ENCODE results near the gene RPTOR. TPM values are rescaled to one million over a fixed set of nuclear protein-coding genes. Genes with fewer than 3 reads are reported as not detected.
"Not testable (repeated sequence)": the region's sequence is repeated elsewhere in the genome, so short reads cannot be mapped to it uniquely, and the experiment has no call there.

Gene RPTOR
- total RNA-seq, 2 experiments from 2014 or later: 53.1 to 54.0 TPM

- H3K27me3 Mint-ChIP-seq (ENCODE audit: low read depth): no peaks in the 10 kb centered on the region
- no peak overlapping the region for H3K4me3 Mint-ChIP-seq
- peaks cover 14% of the 10 kb centered on the region for H3K4me1 Mint-ChIP-seq (ENCODE audit: low read depth)
- ChIA-PET CTCF (interaction anchor here (1.2 to 1.5 kb wide), 2 partner anchors 13 kb away, joined by 4 to 5 read pairs; no protein-coding TSS in a partner anchor), POLR2A (no interaction called here)
- peaks cover 17% of the 10 kb centered on the region for H3K9me3 Mint-ChIP-seq (ENCODE audit: insufficient read depth)
- ATAC-seq: no peak
- DNase-seq: no peak
- H3K36me3 Mint-ChIP-seq (ENCODE audit: low read depth): peaks cover 40% of the 10 kb centered on the region
- no peak overlapping the region for H3K27ac Mint-ChIP-seq
Observed at GRCh38 chr17:80804466-80804865, 259.8 kb downstream of the RPTOR start.

- Mint-ChIP-seq H3K4me1 (ENCODE audit: low read depth) (peaks cover 16% of the 10 kb centered on the region), H3K36me3 (ENCODE audit: low read depth) (peaks cover 44% of the 10 kb centered on the region), H3K27ac (peak overlapping the region; percentile 22), H3K4me3 (no peak overlapping the region), H3K9me3 (ENCODE audit: insufficient read depth) (peaks cover 17% of the 10 kb centered on the region), H3K27me3 (ENCODE audit: low read depth) (no peaks in the 10 kb centered on the region)
- ATAC-seq (no peak), DNase-seq (no peak)
- POLR2A ChIA-PET: no interaction called here
- CTCF ChIA-PET: interaction anchor here (1.2 to 1.3 kb wide), 2 partner anchors 10 to 14 kb away, joined by 3 to 4 read pairs; no protein-coding TSS in a partner anchor
Observed at GRCh38 chr17:80805032-80805751, 260.6 kb downstream of the RPTOR start.

GRCh38 chr17:80807014-80807413 is 262.4 kb downstream of the RPTOR start:
- CTCF ChIA-PET: interaction anchor here (0.9 kb wide), 1 partner anchor 26 kb away, joined by 3 read pairs; no protein-coding TSS in a partner anchor
- POLR2A ChIA-PET: no interaction called here
- DNase-seq (no peak), ATAC-seq (no peak)
- Mint-ChIP-seq H3K4me1 (ENCODE audit: low read depth) (peaks cover 34% of the 10 kb centered on the region), H3K36me3 (ENCODE audit: low read depth) (peaks cover 58% of the 10 kb centered on the region), H3K27me3 (ENCODE audit: low read depth) (no peaks in the 10 kb centered on the region), H3K4me3 (no peak overlapping the region), H3K9me3 (ENCODE audit: insufficient read depth) (peaks cover 17% of the 10 kb centered on the region), H3K27ac (no peak overlapping the region)

GRCh38 chr17:80807882-80808281 is 263.2 kb downstream of the RPTOR start:
- peaks cover 17% of the 10 kb centered on the region for H3K9me3 Mint-ChIP-seq (ENCODE audit: insufficient read depth)
- POLR2A ChIA-PET: no interaction called here
- H3K4me1 Mint-ChIP-seq (ENCODE audit: low read depth): peaks cover 43% of the 10 kb centered on the region
- no peak for DNase-seq
- no peak overlapping the region for H3K4me3 Mint-ChIP-seq
- H3K27me3 Mint-ChIP-seq (ENCODE audit: low read depth): no peaks in the 10 kb centered on the region
- H3K27ac Mint-ChIP-seq: no peak overlapping the region
- CTCF ChIA-PET: no interaction called here
- ATAC-seq: no peak
- peaks cover 63% of the 10 kb centered on the region for H3K36me3 Mint-ChIP-seq (ENCODE audit: low read depth)

GRCh38 chr17:80811181-80812105 is 266.8 kb downstream of the RPTOR start:
- peak; percentile 69 for DNase-seq
- peaks cover 61% of the 10 kb centered on the region for H3K4me1 Mint-ChIP-seq (ENCODE audit: low read depth)
- no peaks in the 10 kb centered on the region for H3K27me3 Mint-ChIP-seq (ENCODE audit: low read depth)
- peak overlapping the region; percentile 90 for H3K27ac Mint-ChIP-seq
- ChIA-PET CTCF (interaction anchor here (1.1 to 1.4 kb wide), 3 partner anchors 12 to 56 kb away, joined by 4 read pairs; no protein-coding TSS in a partner anchor), POLR2A (interaction anchor here (0.5 to 1.8 kb wide), 5 partner anchors 10 to 60 kb away, joined by 3 to 5 read pairs (median 3); no protein-coding TSS in a partner anchor)
- peak overlapping the region; percentile 10 for H3K4me3 Mint-ChIP-seq
- H3K9me3 Mint-ChIP-seq (ENCODE audit: insufficient read depth): peaks cover 13% of the 10 kb centered on the region
- peak; percentile 72 for ATAC-seq
- H3K36me3 Mint-ChIP-seq (ENCODE audit: low read depth): peaks cover 72% of the 10 kb centered on the region

- peak; percentile 18 for ATAC-seq
- Mint-ChIP-seq H3K9me3 (ENCODE audit: insufficient read depth) (peaks cover 3% of the 10 kb centered on the region), H3K27ac (peak overlapping the region; percentile 90), H3K4me3 (no peak overlapping the region), H3K27me3 (ENCODE audit: low read depth) (no peaks in the 10 kb centered on the region), H3K36me3 (ENCODE audit: low read depth) (peaks cover 73% of the 10 kb centered on the region), H3K4me1 (ENCODE audit: low read depth) (peaks cover 61% of the 10 kb centered on the region)
- CTCF ChIA-PET: interaction anchor here (1.4 kb wide), 1 partner anchor 31 kb away, joined by 4 read pairs; no protein-coding TSS in a partner anchor
- POLR2A ChIA-PET: interaction anchor here (1.0 to 1.8 kb wide), 5 partner anchors 9 to 38 kb away, joined by 3 to 5 read pairs (median 3); no protein-coding TSS in a partner anchor
- no peak for DNase-seq
Observed at GRCh38 chr17:80812362-80813088, 267.9 kb downstream of the RPTOR start.

GRCh38 chr17:80813318-80813717 is 268.7 kb downstream of the RPTOR start:
- Mint-ChIP-seq H3K36me3 (ENCODE audit: low read depth) (peaks cover 71% of the 10 kb centered on the region), H3K27ac (peak overlapping the region; percentile 68), H3K27me3 (ENCODE audit: low read depth) (no peaks in the 10 kb centered on the region), H3K4me3 (no peak overlapping the region), H3K4me1 (ENCODE audit: low read depth) (peaks cover 68% of the 10 kb centered on the region), H3K9me3 (ENCODE audit: insufficient read depth) (no peaks in the 10 kb centered on the region)
- ATAC-seq (no peak), DNase-seq (no peak)
- CTCF ChIA-PET: interaction anchor here (0.9 to 1.3 kb wide), 2 partner anchors 51 to 52 kb away, joined by 3 to 4 read pairs; no protein-coding TSS in a partner anchor
- POLR2A ChIA-PET: interaction anchor here (1.3 to 1.8 kb wide), 3 partner anchors 20 to 39 kb away, joined by 3 to 5 read pairs (median 3); no protein-coding TSS in a partner anchor

- no peaks in the 10 kb centered on the region for H3K9me3 Mint-ChIP-seq (ENCODE audit: insufficient read depth)
- no peak overlapping the region for H3K4me3 Mint-ChIP-seq
- peaks cover 74% of the 10 kb centered on the region for H3K4me1 Mint-ChIP-seq (ENCODE audit: low read depth)
- ChIA-PET CTCF (interaction anchor here (0.9 to 1.3 kb wide), 3 partner anchors 23 to 52 kb away, joined by 3 to 4 read pairs (median 4); no protein-coding TSS in a partner anchor), POLR2A (interaction anchor here (1.2 kb wide), 1 partner anchor 32 kb away, joined by 4 read pairs; no protein-coding TSS in a partner anchor)
- DNase-seq: no peak
- peaks cover 74% of the 10 kb centered on the region for H3K36me3 Mint-ChIP-seq (ENCODE audit: low read depth)
- peak overlapping the region; percentile 45 for H3K27ac Mint-ChIP-seq
- ATAC-seq: no peak
- H3K27me3 Mint-ChIP-seq (ENCODE audit: low read depth): no peaks in the 10 kb centered on the region
Observed at GRCh38 chr17:80814491-80814890, 269.9 kb downstream of the RPTOR start.

- Mint-ChIP-seq H3K27ac (peak overlapping the region; percentile 71), H3K9me3 (ENCODE audit: insufficient read depth) (no peaks in the 10 kb centered on the region), H3K4me3 (no peak overlapping the region), H3K36me3 (ENCODE audit: low read depth) (peaks cover 72% of the 10 kb centered on the region), H3K27me3 (ENCODE audit: low read depth) (no peaks in the 10 kb centered on the region), H3K4me1 (ENCODE audit: low read depth) (peaks cover 79% of the 10 kb centered on the region)
- POLR2A ChIA-PET: interaction anchor here (1.2 to 1.3 kb wide), 2 partner anchors 18 to 33 kb away, joined by 3 to 4 read pairs; no protein-coding TSS in a partner anchor
- CTCF ChIA-PET: interaction anchor here (0.9 to 1.5 kb wide), 3 partner anchors 10 to 84 kb away, joined by 3 to 4 read pairs (median 3); no protein-coding TSS in a partner anchor
- no peak for DNase-seq
- no peak for ATAC-seq
Observed at GRCh38 chr17:80815151-80815681, 270.6 kb downstream of the RPTOR start.

GRCh38 chr17:80815718-80816117 is 271.1 kb downstream of the RPTOR start:
- POLR2A ChIA-PET: interaction anchor here (1.2 to 1.3 kb wide), 2 partner anchors 17 to 33 kb away, joined by 3 to 4 read pairs; no protein-coding TSS in a partner anchor

More at GRCh38 chr17:80815718-80816117, 271.1 kb downstream of the RPTOR start:
- H3K4me3 Mint-ChIP-seq; H3K27me3 Mint-ChIP-seq (ENCODE audit: low read depth); ATAC-seq; DNase-seq; H3K9me3 Mint-ChIP-seq (ENCODE audit: insufficient read depth): not testable (repeated sequence)
- Mint-ChIP-seq H3K27ac (peak overlapping the region; percentile 71), H3K36me3 (ENCODE audit: low read depth) (peaks cover 70% of the 10 kb centered on the region), H3K4me1 (ENCODE audit: low read depth) (peaks cover 79% of the 10 kb centered on the region)
- CTCF ChIA-PET: interaction anchor here (0.9 to 1.5 kb wide), 3 partner anchors 10 to 84 kb away, joined by 3 to 4 read pairs (median 3); no protein-coding TSS in a partner anchor

All from activated CD8-positive, alpha-beta T cell treated with anti-CD3 and anti-CD28 coated beads, Interleukin-2, amount 10 ng/mL, durations not matched to agents 7 days and 5 days (primary cell).